GM12801 (cell line): Measurements from ENCODE around the gene HEXIM1.

ENCODE experiments used
- CTCF ChIP-seq: IDR thresholded peaks from one replicate; pipeline ENCODE4 v1.5.1; 2011; ENCODE audit warnings: control low read depth; ENCODE audit not compliant: insufficient read length; ENCODE audit errors: extremely low read depth

Gene HEXIM1

GRCh38 chr17:45115015-45115625 is 33.2 kb upstream of the HEXIM1 start:
- no peak for TF ChIP-seq CTCF

DNA sequence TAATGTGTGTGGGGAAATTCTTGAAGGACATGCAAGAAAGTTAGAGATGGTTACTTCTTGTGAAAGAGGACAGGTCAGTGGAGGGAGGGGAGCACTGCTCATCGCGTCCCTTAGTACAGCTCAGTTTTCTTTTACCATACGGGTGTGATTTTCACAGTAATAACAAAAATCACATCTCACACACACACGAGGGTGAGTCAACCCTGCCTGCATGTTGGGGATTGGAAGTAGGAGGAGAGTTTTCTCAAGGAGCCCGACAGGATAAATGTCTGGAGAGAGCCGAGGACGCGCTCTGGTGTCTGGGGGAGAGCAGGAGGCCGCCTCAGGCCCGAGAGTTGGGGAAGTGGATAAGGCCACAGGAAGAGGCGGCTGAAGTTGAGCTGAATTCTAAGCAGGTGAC is 32.4 kb upstream of the HEXIM1 start:
- TF ChIP-seq CTCF, result no peak

GRCh38 chr17:45116434-45117016 is 31.8 kb upstream of the HEXIM1 start:
- no peak for TF ChIP-seq CTCF

DNA sequence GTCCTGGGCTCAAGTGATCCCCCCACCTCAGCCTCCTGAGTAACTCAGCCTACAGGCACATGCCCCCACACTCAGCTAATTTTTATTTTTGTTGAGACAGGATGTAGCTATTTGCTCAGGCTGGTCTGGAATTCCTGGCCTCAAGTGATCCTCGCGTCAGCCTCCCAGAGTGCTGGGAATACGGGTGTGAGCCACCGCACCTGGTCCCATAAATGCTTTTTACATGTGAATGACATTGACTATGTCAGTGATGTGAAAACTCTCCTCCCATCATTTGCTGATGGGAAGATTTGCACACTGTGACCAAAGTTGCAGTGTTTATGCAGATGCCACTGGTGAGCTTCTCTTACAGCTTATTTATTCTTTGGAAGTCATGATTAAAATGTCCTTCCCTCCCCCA is 30.9 kb upstream of the HEXIM1 start:
- no peak for TF ChIP-seq CTCF

GRCh38 chr17:45117848-45118646 is 30.2 kb upstream of the HEXIM1 start:
- TF ChIP-seq CTCF, result no peak

DNA sequence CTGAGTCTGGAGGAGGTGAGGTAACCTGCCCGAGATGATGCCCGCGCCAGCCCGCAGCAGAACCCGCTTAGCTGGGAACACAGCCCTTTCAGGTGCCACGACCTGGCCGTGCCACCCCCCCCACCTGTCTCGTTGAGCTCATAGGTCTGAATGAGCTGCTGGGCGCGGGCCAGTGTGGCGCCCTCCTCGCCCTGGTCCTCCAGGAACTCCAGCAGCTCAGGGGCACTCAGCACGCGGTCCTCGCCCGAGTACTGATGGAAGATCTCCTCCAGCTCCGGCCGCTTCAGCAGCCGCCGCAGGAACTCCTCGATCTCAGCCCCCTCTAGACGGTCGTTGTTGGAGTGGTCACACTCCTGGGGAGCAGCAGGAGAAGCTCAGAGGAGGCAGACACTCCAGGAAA is 29.6 kb upstream of the HEXIM1 start:
- TF ChIP-seq CTCF, result no peak

DNA sequence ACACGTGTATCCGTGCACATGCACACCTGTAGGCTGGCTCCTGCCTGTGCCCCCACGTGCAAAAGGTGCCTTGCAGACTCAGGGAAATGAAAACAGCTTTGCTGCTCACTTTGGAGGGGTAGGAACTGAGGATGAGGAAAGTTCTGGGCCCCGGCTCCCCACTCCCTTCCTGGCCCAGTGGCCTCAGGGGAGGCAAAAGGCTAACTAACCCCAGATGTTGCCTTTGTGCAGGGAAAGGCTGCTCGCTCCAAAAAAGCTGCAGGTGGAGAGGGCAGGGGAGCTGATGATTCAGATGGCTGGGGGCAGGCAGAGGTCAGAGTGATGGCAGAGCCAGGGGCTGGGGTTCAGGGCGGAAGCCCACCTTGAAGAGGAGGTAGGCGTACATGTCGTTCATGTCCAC is 28.3 kb upstream of the HEXIM1 start:
- no peak for TF ChIP-seq CTCF
